Measurements from ENCODE around the gene DLGAP1.

DNA sequence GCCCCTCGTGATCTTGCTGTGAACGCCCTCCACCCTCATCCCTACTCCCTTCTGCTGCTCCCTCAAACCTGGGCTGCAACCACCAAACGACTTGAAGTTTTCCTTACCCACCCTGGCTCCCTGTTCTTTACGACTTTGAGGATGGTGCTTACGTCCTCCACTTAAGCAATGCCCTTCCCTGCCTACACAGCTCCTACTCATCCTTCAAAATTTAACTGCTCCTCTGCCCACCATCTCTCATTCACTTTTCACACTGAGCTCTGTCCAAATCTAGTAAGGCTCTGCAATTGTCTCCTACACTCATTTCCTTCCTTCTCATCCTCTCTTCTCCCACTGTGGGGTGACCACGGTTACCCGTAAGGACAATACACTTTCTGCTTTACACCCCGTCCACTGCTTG lies 554.1 kb downstream of the DLGAP1 start:
- TF ChIP-seq, protein P1, sequence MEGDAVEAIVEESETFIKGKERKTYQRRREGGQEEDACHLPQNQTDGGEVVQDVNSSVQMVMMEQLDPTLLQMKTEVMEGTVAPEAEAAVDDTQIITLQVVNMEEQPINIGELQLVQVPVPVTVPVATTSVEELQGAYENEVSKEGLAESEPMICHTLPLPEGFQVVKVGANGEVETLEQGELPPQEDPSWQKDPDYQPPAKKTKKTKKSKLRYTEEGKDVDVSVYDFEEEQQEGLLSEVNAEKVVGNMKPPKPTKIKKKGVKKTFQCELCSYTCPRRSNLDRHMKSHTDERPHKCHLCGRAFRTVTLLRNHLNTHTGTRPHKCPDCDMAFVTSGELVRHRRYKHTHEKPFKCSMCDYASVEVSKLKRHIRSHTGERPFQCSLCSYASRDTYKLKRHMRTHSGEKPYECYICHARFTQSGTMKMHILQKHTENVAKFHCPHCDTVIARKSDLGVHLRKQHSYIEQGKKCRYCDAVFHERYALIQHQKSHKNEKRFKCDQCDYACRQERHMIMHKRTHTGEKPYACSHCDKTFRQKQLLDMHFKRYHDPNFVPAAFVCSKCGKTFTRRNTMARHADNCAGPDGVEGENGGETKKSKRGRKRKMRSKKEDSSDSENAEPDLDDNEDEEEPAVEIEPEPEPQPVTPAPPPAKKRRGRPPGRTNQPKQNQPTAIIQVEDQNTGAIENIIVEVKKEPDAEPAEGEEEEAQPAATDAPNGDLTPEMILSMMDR (IDR thresholded peaks at IDR 0.05; ENCODE audit: low read depth, low read length, missing input control), result no peak
- TF ChIP-seq YY1 (IDR thresholded peaks at IDR 0.05), result no peak
- no peak for TF ChIP-seq SP1 (IDR thresholded peaks at IDR 0.05)
- TF ChIP-seq, protein P2, sequence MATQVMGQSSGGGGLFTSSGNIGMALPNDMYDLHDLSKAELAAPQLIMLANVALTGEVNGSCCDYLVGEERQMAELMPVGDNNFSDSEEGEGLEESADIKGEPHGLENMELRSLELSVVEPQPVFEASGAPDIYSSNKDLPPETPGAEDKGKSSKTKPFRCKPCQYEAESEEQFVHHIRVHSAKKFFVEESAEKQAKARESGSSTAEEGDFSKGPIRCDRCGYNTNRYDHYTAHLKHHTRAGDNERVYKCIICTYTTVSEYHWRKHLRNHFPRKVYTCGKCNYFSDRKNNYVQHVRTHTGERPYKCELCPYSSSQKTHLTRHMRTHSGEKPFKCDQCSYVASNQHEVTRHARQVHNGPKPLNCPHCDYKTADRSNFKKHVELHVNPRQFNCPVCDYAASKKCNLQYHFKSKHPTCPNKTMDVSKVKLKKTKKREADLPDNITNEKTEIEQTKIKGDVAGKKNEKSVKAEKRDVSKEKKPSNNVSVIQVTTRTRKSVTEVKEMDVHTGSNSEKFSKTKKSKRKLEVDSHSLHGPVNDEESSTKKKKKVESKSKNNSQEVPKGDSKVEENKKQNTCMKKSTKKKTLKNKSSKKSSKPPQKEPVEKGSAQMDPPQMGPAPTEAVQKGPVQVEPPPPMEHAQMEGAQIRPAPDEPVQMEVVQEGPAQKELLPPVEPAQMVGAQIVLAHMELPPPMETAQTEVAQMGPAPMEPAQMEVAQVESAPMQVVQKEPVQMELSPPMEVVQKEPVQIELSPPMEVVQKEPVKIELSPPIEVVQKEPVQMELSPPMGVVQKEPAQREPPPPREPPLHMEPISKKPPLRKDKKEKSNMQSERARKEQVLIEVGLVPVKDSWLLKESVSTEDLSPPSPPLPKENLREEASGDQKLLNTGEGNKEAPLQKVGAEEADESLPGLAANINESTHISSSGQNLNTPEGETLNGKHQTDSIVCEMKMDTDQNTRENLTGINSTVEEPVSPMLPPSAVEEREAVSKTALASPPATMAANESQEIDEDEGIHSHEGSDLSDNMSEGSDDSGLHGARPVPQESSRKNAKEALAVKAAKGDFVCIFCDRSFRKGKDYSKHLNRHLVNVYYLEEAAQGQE (IDR thresholded peaks at IDR 0.05), result no peak
- TF ChIP-seq JUND (IDR thresholded peaks at IDR 0.05), result no peak
- TF ChIP-seq, protein P3, sequence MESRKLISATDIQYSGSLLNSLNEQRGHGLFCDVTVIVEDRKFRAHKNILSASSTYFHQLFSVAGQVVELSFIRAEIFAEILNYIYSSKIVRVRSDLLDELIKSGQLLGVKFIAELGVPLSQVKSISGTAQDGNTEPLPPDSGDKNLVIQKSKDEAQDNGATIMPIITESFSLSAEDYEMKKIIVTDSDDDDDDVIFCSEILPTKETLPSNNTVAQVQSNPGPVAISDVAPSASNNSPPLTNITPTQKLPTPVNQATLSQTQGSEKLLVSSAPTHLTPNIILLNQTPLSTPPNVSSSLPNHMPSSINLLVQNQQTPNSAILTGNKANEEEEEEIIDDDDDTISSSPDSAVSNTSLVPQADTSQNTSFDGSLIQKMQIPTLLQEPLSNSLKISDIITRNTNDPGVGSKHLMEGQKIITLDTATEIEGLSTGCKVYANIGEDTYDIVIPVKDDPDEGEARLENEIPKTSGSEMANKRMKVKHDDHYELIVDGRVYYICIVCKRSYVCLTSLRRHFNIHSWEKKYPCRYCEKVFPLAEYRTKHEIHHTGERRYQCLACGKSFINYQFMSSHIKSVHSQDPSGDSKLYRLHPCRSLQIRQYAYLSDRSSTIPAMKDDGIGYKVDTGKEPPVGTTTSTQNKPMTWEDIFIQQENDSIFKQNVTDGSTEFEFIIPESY (IDR thresholded peaks at IDR 0.05), result no peak
- no peak for TF ChIP-seq RAD21 (IDR thresholded peaks at IDR 0.05)

Data from liver (tissue), 3 donors.